ENCODE measurements around the gene BNIP5. TPM values are rescaled to one million over a fixed set of nuclear protein-coding genes. Genes with fewer than 3 reads are reported as not detected.

BNIP5 gene
- total RNA-seq, 1 experiment from 2014 or later = not detected

- no peak for TF ChIP-seq EZH2 (IDR thresholded peaks at IDR 0.05; ENCODE audit: low read depth)
- no peak for TF ChIP-seq CTCF (conservative IDR thresholded peaks at IDR 0.05)
- no peaks in the 10 kb centered on the region for H4K20me1 ChIP-seq (ENCODE audit: insufficient read depth)
- no peak overlapping the region for H3K4me3 ChIP-seq
- BruUV-seq (replicated peaks) = no TSS peak
- no peaks in the 10 kb centered on the region for H3K27me3 ChIP-seq (ENCODE audit: insufficient read depth, low read depth)
- peaks cover 3% of the 10 kb centered on the region; the same call in 1 of the 2 replicates for H3F3A ChIP-seq (ENCODE audit: insufficient read depth, low read depth)
- no peaks in the 10 kb centered on the region for H3K79me2 ChIP-seq (ENCODE audit: low read depth)
- peaks cover 3% of the 10 kb centered on the region; the same call in 1 of the 2 replicates for H3K4me1 ChIP-seq (replicated peaks; ENCODE audit: insufficient read depth)
- ChIA-PET POLR2A (ENCODE audit: unreplicated experiment) (no interaction called here), CTCF (no interaction called here)
- no peak for DNase-seq
- no peak overlapping the region for H2AFZ ChIP-seq
- intact Hi-C loops (cut with micrococcal nuclease; ENCODE audit: unreplicated experiment) = no loop called here
- no peak overlapping the region for H3K4me2 ChIP-seq
- H3K27ac ChIP-seq = no peak overlapping the region
- H3K9me2 ChIP-seq (ENCODE audit: insufficient read depth) = no peaks in the 10 kb centered on the region
- H3K9me3 ChIP-seq (ENCODE audit: insufficient read depth, low read depth) = no peaks in the 10 kb centered on the region
- no peaks in the 10 kb centered on the region for H3K36me3 ChIP-seq (ENCODE audit: low read depth)
These were observed 42.2 kb upstream of the BNIP5 start for GRCh38 chr6:36378936-36379335.

- H3K4me1 ChIP-seq (replicated peaks; ENCODE audit: insufficient read depth) = peaks cover 8% of the 10 kb centered on the region; the same call in 1 of the 2 replicates
- intact Hi-C loops (cut with micrococcal nuclease; ENCODE audit: unreplicated experiment) = no loop called here
- TF ChIP-seq CTCF (conservative IDR thresholded peaks at IDR 0.05) (no peak), EZH2 (IDR thresholded peaks at IDR 0.05; ENCODE audit: low read depth) (no peak)
- H3F3A ChIP-seq (ENCODE audit: insufficient read depth, low read depth) = peaks cover 3% of the 10 kb centered on the region; the same call in 1 of the 2 replicates
- no peak overlapping the region for H2AFZ ChIP-seq
- H3K79me2 ChIP-seq (ENCODE audit: low read depth) = no peaks in the 10 kb centered on the region
- no peaks in the 10 kb centered on the region for H3K9me3 ChIP-seq (ENCODE audit: insufficient read depth, low read depth)
- no peak overlapping the region for H3K4me2 ChIP-seq
- CTCF ChIA-PET = no interaction called here
- H3K36me3 ChIP-seq (ENCODE audit: low read depth) = no peaks in the 10 kb centered on the region
- DNase-seq = no peak
- POLR2A ChIA-PET (ENCODE audit: unreplicated experiment) = no interaction called here
- H3K4me3 ChIP-seq = no peak overlapping the region
- H4K20me1 ChIP-seq (ENCODE audit: insufficient read depth) = no peaks in the 10 kb centered on the region
- H3K9me2 ChIP-seq (ENCODE audit: insufficient read depth) = no peaks in the 10 kb centered on the region
- no peak overlapping the region for H3K27ac ChIP-seq
- no TSS peak for BruUV-seq (replicated peaks)
- H3K27me3 ChIP-seq (ENCODE audit: insufficient read depth, low read depth) = no peaks in the 10 kb centered on the region
These were observed 41.7 kb upstream of the BNIP5 start for GRCh38 chr6:36378243-36378920.

- Histone ChIP-seq H3K9me3 (ENCODE audit: insufficient read depth, low read depth) (no peaks in the 10 kb centered on the region), H2AFZ (no peak overlapping the region), H3K79me2 (ENCODE audit: low read depth) (no peaks in the 10 kb centered on the region), H3K4me3 (no peak overlapping the region), H3K27me3 (ENCODE audit: insufficient read depth, low read depth) (no peaks in the 10 kb centered on the region), H4K20me1 (ENCODE audit: insufficient read depth) (no peaks in the 10 kb centered on the region), H3K9me2 (ENCODE audit: insufficient read depth) (no peaks in the 10 kb centered on the region), H3K4me2 (no peak overlapping the region), H3F3A (ENCODE audit: insufficient read depth, low read depth) (peaks cover 3% of the 10 kb centered on the region; the same call in 1 of the 2 replicates), H3K36me3 (ENCODE audit: low read depth) (no peaks in the 10 kb centered on the region), H3K4me1 (replicated peaks; ENCODE audit: insufficient read depth) (peaks cover 8% of the 10 kb centered on the region; the same call in 1 of the 2 replicates), H3K27ac (no peak overlapping the region)
- TF ChIP-seq CTCF (conservative IDR thresholded peaks at IDR 0.05) (no peak), EZH2 (IDR thresholded peaks at IDR 0.05; ENCODE audit: low read depth) (no peak)
- DNase-seq = no peak
- CTCF ChIA-PET = no interaction called here
- POLR2A ChIA-PET (ENCODE audit: unreplicated experiment) = no interaction called here
- intact Hi-C loops (cut with micrococcal nuclease; ENCODE audit: unreplicated experiment) = no loop called here
- BruUV-seq (replicated peaks) = no TSS peak
These were observed 40.9 kb upstream of the BNIP5 start for GRCh38 chr6:36377594-36377993.

All from PC-9 (cell line).